Measurements from ENCODE around the gene SMG6.
"Not testable (repeated sequence)": the region's sequence is repeated elsewhere in the genome, so short reads cannot be mapped to it uniquely, and the experiment has no call there.

Gene SMG6

DNA sequence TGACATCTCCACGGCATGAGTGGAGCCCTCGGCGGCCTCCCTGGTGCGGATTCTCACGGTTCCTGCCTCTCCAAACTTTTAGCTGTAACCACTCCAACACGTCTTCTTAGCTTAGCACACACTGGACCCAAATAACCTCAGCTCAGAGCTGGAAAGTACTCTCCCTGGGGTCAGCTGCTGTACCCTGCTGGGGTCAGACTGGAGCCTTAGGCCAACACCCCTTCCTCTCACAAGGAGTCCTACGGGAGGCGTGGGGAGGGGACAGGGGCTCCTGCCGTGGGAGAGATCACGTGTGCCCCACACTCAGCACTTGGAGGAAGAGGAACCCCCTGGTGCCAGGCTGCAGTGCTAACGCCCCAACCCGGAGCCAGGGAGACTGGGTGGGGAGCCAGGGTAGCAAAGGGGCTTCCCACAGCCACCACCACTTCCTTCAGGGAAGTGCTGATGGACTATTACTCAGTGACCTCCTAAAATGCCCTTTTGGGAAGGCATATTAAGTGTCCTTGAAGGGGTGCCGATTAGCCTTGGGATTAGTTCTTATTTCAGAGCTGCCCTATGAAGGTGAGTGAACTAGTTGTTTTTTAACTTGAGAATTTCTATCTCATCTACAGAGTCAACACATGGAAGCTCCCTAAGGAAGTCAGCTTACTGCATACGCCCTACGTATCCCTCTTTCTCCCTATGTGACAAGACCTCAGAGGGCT lies 124.6 kb downstream of the SMG6 start:
- no peak for DNase-seq (ENCODE audit: low spot score)

DNA sequence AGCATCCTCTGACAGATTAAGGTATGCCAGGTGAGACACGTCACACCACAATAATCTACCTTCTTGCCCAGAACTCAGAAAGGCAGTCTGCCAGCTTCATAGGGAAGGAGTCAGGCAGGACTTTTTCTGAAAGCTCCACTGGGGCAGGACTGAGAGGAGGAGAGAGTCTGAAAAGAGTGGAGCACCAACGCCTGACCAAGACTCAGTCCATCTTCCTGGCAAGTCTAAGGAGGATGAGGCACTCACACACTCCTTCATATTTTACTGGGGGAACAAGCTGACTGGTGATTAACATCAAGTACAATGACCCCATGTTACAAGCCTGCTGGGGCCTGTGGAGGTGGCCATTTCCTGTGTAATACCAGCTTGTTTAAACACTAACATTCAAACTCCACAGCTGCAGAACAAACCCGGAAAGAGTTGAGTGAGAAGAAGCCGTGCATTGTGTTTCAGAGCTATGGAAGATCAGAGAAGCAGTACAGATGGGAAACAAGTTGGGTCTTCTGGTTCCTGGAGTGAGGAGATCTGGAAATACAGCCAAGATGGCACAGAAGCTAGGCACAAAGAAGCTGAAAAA lies 126.3 kb downstream of the SMG6 start:
- no peak for DNase-seq (ENCODE audit: low spot score)

DNA sequence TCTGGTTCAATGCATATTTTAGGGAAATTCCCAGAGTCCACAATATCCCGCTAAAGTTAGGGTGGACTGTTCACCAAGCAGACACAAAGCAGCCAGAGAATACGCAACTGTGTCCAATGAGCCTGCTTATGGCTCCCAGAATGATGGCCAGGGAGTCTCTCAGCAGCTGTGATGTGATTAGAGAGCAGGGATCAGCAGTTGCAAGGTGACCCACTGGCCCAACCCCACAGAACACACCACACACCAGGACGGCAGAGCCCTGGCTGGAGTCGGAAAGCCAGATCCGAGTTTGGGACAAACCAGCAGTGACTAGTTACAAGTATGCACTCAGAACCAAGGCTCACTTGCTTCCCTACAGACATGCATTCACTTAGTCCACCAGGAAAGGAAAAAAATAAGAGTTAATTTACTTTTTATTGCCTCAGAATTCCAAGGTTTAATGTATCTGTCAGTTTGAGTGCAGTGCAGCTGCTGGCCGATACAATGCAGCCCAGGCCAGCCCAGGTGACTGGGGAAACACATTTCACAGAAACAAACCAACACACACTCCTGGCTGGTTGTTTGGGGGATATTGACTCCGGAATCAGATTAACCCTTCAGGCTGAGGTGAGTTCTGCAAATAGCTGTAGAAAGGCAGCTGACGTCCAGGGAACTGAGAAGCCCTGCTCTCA lies 127.0 kb downstream of the SMG6 start:
- no peak for DNase-seq (ENCODE audit: low spot score)

DNA sequence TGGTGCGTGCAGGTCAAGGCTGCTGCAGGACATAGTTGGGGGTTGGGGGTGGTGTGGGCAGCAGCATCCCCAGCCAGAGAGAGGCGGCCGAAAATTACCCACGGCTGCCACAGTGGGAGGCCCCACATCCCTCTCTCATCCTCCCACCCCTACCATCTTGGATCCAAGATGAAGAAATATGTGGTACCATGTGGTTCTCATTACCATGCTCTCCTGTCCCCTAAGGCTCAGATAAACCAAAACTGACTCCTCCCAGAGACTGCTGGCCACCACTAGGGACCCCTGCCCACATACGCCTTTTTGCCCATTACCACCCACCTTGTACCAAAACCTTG lies 128.3 kb downstream of the SMG6 start:
- no peak for DNase-seq (ENCODE audit: low spot score)

DNA sequence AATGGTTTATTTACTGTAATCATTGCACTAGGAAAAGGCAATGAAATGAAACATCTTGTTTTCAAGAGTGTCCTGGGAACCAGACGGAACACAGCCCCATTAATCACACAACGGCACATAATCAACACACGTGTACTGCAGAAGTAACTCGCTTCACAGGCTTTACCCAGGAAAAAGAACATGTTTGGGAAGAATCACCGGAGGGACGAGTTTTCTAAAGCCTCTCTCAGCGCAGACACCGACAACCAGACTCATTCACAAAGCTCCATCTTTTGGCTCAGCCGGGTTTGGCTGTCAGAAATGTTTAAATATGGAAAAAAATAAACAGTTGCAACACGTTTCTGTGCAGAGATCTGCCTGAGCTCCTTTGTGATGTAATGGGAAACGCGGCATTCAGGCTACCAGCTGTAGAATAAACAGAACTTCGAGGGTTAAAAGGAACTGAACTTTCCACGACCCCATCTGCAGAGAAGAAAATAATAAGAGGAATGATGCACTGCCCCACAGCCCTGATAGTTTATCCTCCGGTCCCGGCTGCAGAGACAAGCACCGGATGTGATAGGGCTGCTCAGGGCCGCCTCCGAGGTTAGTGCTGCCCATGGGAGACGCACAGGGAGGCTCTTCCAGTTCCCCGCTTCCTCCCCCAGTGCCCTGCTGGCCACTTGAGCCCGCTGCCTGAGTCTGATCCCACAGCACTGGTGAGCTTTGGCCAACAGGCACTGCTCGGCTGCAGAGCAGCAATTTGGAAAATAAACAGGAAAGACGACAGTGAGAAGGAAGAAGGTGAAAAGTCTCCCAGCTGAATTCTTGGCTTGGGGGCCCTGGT lies 128.9 kb downstream of the SMG6 start:
- peak; percentile 75 for DNase-seq (ENCODE audit: low spot score)

DNA sequence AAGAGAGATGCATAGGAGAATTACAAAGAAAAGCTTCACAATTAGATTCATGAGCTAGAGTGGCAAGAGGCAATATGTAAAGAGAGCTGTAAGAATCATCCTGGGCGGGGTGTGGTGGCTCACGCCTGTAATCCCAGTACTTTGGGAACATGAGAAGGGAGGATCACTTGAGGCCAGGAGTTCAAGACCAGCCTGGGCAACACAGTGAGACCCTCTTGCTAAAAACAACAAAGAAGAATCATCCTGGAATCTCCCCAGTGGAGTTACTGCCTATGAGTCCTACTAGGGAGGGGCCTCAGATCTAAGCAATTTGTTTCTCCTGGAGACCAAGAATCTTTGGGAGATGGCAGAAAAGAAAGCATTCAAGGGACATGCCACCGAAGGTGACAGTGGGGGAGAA lies 129.6 kb downstream of the SMG6 start:
- no peak for DNase-seq (ENCODE audit: low spot score)

DNA sequence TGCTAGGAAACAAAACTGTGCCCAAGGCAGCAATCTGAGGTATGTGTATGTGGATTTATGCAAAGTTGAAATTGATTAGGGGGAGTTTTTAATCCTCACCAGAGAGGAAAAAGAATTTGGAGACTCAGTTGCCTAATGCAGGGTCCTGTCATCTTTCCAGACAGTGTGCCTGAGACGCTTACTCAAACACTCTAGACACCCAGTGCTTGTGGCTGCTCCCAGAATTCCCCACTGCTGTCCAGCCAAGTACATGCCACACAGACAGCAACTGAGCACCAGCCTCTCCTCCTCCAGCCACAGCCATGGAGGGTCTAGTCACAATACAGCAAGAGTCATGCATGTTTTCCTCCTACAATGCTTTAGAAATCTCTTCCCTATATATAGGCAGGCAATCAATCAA lies 130.6 kb downstream of the SMG6 start:
- no peak for DNase-seq (ENCODE audit: low spot score)

DNA sequence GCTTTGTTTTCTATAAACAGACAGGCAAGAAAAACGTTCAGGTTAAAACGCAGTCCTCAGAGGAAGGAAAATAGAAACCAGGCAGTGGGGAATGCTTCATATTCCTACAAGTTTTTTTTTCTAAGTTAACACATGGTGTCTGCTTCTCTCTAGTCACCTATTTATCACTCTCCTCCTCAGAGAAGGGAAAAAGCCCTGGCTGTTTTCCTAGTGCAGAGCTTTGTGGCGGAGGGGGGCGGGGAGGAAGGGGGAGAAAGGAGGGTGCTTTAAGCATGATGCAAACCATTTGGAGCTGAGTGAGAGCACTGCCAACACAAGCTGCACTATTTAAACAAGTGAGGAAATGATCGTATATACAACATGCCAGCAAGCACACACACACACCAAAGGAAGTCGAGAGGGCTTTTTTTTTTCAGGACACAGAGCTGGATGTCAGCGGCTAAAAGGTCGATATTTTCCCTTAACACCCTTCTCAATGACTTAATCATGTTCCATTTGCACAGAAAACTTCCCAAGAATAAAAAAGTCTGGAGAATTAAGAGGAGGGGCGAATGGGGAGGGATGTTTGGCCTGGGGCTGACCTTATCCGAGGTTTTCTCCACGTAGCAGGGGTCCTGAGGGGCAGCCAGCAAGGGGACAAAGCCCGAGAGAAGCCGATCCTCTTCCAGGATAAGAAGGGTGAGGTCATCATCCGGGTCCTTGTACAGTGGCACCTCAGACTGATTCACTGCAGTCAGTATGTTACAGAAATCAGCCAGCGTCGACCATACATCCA lies 131.3 kb downstream of the SMG6 start:
- peak; percentile 85 for DNase-seq (ENCODE audit: low spot score)

DNA sequence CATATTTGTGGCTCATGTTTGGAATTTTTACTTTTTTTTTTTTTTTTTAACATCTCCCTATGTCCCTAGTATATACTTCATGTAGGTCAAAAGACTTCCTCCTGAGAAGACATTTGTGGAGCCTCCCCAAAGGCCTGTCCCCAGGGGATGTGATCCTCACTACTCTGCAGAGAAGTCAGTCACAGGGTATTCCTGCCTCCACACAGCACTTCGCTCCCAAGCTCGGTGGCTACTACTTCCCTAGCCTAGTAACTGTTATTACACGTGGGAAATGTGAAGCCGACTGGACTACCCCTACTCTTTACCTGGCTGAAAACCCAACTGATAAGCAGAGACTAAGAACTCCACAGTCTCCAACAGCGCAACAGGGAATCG lies 131.9 kb downstream of the SMG6 start:
- no peak for DNase-seq (ENCODE audit: low spot score)

DNA sequence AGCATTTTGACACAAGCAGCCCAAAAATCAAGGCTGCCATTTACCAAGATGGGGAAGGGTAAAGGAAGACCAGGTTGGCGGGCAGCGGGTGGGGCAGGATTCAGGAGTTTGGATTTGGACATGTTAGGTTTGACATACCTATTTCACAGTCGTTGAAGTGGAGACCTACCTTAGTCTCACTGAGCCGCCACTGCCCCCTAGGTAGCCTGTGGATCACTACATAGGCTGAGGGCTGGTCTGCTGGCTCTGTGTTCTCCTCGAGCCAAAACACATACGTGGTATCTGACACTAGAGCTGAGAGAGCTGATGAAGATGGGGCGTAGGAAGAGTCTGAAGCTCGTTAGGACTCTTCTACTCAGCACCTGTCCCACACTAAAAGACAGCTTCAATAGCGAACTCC lies 133.6 kb downstream of the SMG6 start:
- DNase-seq (ENCODE audit: low spot score) = no peak

DNA sequence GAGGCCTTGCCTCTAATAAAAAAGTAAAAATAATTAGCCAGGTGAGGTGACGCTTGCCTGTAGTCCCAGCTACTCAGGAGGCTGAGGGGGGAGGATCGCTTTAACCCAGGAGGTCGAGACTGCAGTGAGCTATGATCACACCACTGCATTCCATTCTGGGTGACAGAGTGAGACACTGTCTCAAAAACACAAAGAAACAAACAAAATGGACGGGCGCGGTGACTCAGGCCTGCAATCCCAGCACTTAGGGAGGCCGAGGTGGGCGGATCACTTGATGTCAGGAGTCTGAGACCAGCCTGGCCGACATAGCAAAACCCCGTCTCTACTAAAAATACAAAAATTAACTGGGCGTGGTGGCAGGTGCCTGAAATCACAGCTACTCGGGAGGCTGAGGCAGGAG lies 137.9 kb downstream of the SMG6 start:
- not testable (repeated sequence) for DNase-seq (ENCODE audit: low spot score)

DNA sequence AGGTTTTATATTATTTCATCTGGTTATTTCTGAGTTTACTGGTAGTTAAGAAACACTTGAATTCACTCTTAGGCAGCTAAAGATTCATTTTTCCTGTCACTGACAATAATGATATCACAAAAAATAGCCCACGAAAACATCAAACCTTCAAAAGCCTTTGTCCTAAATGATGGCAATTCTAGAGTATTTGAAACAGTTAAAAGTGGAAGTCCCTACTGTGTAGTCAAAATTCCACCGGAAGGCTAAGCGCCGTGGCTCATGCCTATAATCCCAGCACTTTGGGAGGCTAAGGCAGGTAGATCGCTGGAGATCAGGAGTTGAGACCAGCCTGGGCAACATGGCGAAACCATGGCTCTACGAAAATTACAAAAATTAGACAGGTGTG lies 145.2 kb downstream of the SMG6 start:
- no peak for DNase-seq (ENCODE audit: low spot score)

DNA sequence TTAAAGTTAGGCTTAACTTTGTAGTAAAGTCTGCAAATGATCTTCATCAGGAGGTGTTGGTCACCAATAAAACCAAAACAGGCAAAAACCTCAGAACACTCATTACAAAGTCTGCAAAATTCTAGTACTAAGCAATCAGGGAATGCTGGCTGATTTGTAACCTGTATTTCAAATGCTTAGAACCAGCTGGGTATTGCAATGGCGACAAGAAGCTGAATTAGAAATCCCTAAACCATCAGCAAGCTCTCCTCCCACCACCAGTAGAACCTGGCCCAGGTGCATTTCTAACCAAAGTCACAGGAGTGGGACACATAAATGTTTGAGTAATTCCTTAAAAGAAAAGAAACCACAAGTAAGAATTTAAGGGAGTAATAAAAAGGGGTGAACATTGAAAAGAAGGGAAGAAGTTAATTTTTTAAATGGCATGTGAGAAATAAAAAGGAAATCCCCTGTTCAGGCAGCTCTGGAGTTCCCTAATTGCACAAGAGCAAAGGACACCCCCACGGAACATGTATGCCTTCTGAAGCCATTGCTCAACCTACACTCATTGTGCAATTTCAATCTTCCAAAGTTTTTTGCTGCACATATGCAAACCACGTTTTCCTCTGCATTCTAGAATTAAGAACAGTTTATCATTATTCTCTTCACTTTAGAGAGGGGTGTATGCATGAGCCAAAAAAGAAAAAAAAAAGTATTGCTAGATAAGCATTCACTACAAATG lies 145.8 kb downstream of the SMG6 start:
- no peak for DNase-seq (ENCODE audit: low spot score)

DNA sequence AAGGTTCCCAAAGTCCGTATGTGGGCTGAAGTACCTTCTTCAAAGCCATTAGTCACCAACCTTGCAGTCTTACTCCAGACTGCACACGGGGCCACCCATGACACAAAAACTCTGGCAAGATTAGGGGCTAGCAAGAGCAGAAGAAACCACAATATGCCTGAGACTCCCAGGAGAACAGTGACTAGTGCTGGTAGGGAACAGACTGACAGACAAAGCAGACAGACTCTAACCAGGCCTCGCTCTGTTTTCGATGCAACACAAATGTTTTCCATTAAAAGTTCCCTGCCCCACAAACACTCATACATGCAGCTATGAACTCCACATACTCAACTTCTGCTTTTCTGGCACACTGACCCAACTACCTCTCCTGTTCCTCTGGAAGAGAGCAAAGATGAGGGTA lies 146.5 kb downstream of the SMG6 start:
- no peak for DNase-seq (ENCODE audit: low spot score)

DNA sequence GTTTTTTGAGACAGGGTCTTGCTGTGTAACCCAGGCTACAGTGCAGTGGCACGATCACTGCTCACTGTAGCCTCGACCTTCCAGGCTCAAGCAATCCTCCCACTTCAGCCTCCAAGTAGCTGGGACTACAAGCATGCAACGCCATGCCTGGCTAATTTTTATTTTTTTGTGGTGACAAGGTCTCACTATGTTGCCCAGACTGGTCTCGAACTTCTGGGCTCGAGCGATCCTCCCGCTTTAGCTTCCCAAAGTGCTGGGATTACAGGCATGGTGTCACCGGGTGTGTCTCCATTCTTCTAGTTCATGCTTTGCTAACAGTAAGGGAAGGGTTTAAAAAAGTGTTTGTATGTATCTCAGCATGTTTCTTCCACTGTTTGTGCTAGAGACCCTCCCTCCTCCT lies 146.9 kb downstream of the SMG6 start:
- DNase-seq (ENCODE audit: low spot score) = no peak

DNA sequence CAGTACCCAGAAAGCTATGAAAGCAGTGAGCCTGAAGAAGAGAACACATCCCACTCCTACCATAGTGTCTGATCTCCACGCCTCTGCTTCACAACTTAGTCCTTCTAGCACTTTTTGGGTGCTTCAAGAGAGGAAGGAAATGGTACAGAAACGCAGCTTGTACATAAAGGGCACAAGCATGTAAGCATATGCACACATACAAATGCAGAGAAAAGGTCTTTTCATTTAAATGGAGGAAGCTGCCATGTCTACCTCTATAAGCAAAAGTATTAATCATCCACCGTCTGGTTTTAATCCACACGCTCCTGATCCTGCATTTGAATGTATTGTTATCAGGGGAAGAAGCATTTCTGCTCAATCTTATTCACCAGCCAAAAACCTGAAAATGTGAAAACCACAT lies 148.0 kb downstream of the SMG6 start:
- DNase-seq (ENCODE audit: low spot score) = no peak

DNA sequence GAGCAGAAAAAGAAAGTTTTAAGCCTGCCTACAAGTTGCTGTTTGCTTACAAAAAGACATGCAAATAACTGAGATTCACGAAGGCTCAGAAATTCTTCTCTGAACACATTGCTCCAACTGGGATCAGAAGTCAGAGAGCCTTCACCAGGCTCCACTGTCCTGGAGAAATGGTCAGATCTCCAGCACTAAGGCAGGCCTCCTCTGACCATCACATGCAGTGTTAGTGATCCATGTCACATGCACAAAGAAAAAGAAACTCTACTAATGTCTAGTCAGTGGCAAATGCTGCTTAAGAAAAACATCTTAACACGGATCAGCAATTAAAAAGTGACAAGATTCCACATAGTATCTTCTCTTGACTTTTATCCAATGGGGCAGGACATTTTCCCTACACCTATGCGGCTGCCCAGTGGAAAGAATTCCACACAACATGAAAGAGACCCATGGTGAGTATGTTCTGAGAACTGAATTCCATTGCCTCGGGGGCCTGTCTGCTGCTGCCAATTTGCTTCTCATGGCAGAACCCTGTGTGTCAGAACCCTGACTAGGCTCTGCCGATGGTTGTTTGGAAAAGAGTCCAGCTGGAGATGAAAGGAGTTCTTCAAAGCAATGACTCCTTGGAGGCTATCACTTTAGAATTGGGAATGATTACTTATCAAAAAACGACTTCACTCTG lies 152.1 kb downstream of the SMG6 start:
- DNase-seq (ENCODE audit: low spot score) = no peak

DNA sequence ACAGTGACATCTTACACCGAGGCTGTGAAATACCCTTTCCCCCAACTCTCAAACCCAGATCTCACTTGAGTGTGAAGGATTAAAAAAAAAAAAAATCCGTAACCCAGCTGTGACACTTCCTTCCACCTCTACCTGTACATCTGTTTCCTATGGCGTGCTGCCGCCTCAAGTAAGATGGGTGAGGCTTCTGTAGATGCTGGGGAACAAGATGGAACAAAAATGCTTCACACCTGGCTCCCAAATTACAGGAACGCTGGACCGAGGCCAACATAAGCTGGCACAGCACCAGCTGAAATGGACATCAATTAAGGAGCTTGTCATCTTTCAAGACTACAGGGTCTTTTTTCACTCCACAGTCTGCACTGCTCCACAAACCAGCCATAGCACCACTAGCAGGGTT lies 152.8 kb downstream of the SMG6 start:
- DNase-seq (ENCODE audit: low spot score) = no peak

DNA sequence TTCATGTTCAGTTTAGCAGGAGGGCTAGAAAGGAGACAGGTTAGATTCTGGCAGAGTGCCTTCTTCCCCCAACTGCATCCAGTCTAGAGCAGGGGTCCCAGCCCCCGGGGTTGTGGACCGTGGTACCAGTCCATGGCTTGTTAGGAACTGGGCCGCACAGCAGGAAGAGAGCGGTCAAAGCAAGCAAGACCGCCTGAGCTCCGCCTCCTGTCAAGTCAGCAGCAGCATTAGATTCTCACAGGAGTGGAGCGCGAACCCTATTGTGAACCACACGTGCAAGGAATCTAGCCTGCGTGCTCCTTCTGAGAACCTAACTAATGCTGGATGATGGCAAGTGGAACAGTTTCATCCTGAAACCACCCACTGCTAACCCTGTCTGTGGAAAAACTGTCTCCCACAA lies 153.7 kb downstream of the SMG6 start:
- no peak for DNase-seq (ENCODE audit: low spot score)

DNA sequence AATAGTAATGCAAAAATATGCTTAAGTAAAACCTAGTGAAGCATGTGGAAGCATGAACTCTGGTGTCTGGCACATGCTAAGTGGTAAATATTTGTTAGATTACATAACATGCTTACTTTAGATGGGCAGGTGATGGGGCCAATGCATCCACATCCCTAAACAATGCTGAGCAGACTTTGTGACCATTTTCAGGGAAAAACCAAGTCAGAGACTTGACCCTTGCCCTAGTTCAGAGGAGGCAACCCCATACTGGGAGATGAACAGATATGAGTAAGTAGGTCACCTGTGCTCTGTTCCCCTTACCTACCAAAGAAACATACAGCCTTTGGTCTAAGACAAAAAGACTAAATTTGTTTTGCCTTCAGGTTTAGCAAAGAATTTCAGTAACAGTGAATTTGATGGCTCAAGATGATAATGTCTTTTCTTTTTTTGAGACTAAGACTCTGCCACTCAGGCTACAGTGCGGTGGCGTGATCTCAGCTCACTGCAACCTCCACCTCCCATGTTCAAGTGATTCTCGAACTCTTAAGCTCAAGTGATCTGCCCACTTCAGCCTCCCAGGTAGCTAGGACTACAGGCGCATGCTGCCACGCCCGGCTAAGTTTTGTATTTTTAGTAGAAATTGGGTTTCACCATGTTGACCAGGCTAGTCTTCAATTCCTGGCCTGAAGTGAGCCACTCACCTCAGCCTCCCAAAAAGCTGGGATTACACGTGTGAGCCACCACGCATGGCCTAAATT lies 157.3 kb downstream of the SMG6 start:
- DNase-seq (ENCODE audit: low spot score) = no peak

All from left forelimb (tissue), 1 donor.